GM23338 (cell line): ENCODE data around the gene UPF3B. TPM values are rescaled to one million over a fixed set of nuclear protein-coding genes. Genes with fewer than 3 reads are reported as not detected.

Experiments
- ATAC-seq: fragments of 200-7000 bp; cut with Tn5 transposase; 3 replicates; pipeline ENCODE4 v1.9.1; 2020
- DNase-seq: peaks from one replicate; pipeline ENCODE4 v3.0.0-alpha.2; 2015; ENCODE audit warnings: low spot score
- H2AFZ ChIP-seq: fragments of 200-600 bp; sonication (generic); 2 replicates; pipeline ENCODE4 v1.8.0; 2016; ENCODE audit warnings: antibody characterized with exemption, mild to moderate bottlenecking, moderate library complexity
- H3F3A ChIP-seq: fragments of 200-600 bp; sonication (generic); replicated peaks from 2 replicates; pipeline ENCODE4 v1.8.0; 2017; ENCODE audit warnings: antibody characterized with exemption, mixed run types, low read depth
- H3K27ac ChIP-seq: fragments of 200-600 bp; sonication (generic); 2 replicates; pipeline ENCODE4 v1.6.1; 2016; ENCODE audit warnings: low read depth
- H3K27me3 ChIP-seq: fragments of 200-600 bp; sonication (generic); 2 replicates; pipeline ENCODE4 v1.8.0; 2016; ENCODE audit warnings: mild to moderate bottlenecking, mixed run types, moderate library complexity; ENCODE audit not compliant: insufficient read depth
- H3K36me3 ChIP-seq: fragments of 200-600 bp; sonication (generic); 2 replicates; pipeline ENCODE4 v1.8.0; 2016; ENCODE audit warnings: mild to moderate bottlenecking; ENCODE audit not compliant: insufficient read depth
- H3K4me1 ChIP-seq: fragments of 200-600 bp; sonication (generic); 2 replicates; pipeline ENCODE4 v1.8.0; 2016; ENCODE audit warnings: mild to moderate bottlenecking, moderate library complexity; ENCODE audit not compliant: insufficient read depth
- H3K4me2 ChIP-seq: fragments of 200-600 bp; sonication (generic); 2 replicates; pipeline ENCODE4 v1.7.1; 2017; ENCODE audit warnings: mixed run types
- H3K4me3 ChIP-seq: fragments of 200-600 bp; sonication (generic); 2 replicates; pipeline ENCODE4 v1.6.1; 2016; ENCODE audit warnings: mixed run types
- H3K79me2 ChIP-seq: fragments of 200-600 bp; sonication (generic); replicated peaks from 2 replicates; pipeline ENCODE4 v1.8.0; 2017; ENCODE audit warnings: mild to moderate bottlenecking; ENCODE audit not compliant: insufficient read depth
- H3K9me2 ChIP-seq: fragments of 200-600 bp; sonication (generic); 2 replicates; pipeline ENCODE4 v1.8.0; 2017; ENCODE audit not compliant: insufficient read depth
- H4K20me1 ChIP-seq: fragments of 200-600 bp; sonication (generic); replicated peaks from 2 replicates; pipeline ENCODE4 v1.8.0; 2017; ENCODE audit warnings: mild to moderate bottlenecking; ENCODE audit not compliant: insufficient read depth
- H3K27ac Mint-ChIP-seq: 2 replicates; pipeline ENCODE4 v1.8.0; 2020; ENCODE audit warnings: inconsistent platforms, mild to moderate bottlenecking, moderate library complexity, mixed read lengths
- H3K27me3 Mint-ChIP-seq: 3 replicates; pipeline ENCODE4 v1.8.0; 2022; ENCODE audit warnings: low read depth, mild to moderate bottlenecking, moderate library complexity, mixed read lengths, inconsistent platforms; ENCODE audit not compliant: insufficient read depth, poor library complexity
- H3K36me3 Mint-ChIP-seq: 3 replicates; pipeline ENCODE4 v1.8.0; 2021; ENCODE audit warnings: low read depth, mild to moderate bottlenecking, inconsistent platforms, moderate library complexity, mixed read lengths
- H3K4me1 Mint-ChIP-seq: 3 replicates; pipeline ENCODE4 v1.8.0; 2020; ENCODE audit warnings: mild to moderate bottlenecking, inconsistent platforms, mixed read lengths
- H3K4me3 Mint-ChIP-seq: 3 replicates; pipeline ENCODE4 v1.8.0; 2021; ENCODE audit warnings: moderate library complexity, mild to moderate bottlenecking, inconsistent platforms, mixed read lengths
- H3K9me3 Mint-ChIP-seq: 3 replicates; pipeline ENCODE4 v1.8.0; 2020; ENCODE audit warnings: moderate library complexity, mild to moderate bottlenecking, inconsistent platforms, mixed read lengths
- CREB1 ChIP-seq: fragments of 250-450 bp; sonication (Bioruptor Pico); IDR thresholded peaks from 2 replicates; pipeline ENCODE4 v1.5.0; 2020; ENCODE audit warnings: low read depth, mild to moderate bottlenecking, moderate library complexity
- POLR2AphosphoS5 ChIP-seq: IDR thresholded peaks from 2 replicates; pipeline ENCODE4 v1.6.1; 2016; ENCODE audit warnings: antibody characterized with exemption, low read depth
- ZNF331 ChIP-seq: fragments of 250-450 bp; sonication (Bioruptor Pico); IDR thresholded peaks from 2 replicates; pipeline ENCODE4 v1.5.0; 2020; ENCODE audit warnings: low read depth, mild to moderate bottlenecking, moderate library complexity
- polyA plus RNA-seq: library from polyadenylated mRNA; unstranded; fragments of >200 nt; fragmentation: Nextera tagmentation; extraction: Ambion mirVana; gene quantifications from 2 replicates; pipeline ENCODE4 v1.2.1, GENCODE V29; 2016
- total RNA-seq: library from RNA; depleted of rRNA; stranded (reverse); fragments of >200 nt; shearing (Covaris generic); gene quantifications from 2 replicates; pipeline ENCODE4 v1.2.3, GENCODE V29; 2014
- TF ChIP-seq, protein P1 (sequence below): IDR thresholded peaks from one replicate; pipeline ENCODE4 v1.6.1; 2018; ENCODE audit warnings: antibody characterized with exemption; ENCODE audit not compliant: unreplicated experiment
- TF ChIP-seq, protein P2 (sequence below), 2 experiments: fragments of 200-600 bp in 1 of 2; sonication (generic) in 1 of 2; conservative IDR thresholded peaks; 2 replicates each; pipeline versions ENCODE4 v1.5.1 to v1.6.1; 2016 to 2017; ENCODE audit warnings: antibody characterized with exemption in 2 of 2, low read depth in 2 of 2, mild to moderate bottlenecking in 2 of 2, moderate library complexity in 1 of 2
- TF ChIP-seq, protein P3 (sequence below): IDR thresholded peaks from 2 replicates; pipeline ENCODE4 v1.6.1; 2016; ENCODE audit warnings: antibody characterized with exemption

Gene UPF3B
- total and polyA plus RNA-seq, 2 experiments from 2014 or later, result 9.4 to 62.0 TPM

DNA sequence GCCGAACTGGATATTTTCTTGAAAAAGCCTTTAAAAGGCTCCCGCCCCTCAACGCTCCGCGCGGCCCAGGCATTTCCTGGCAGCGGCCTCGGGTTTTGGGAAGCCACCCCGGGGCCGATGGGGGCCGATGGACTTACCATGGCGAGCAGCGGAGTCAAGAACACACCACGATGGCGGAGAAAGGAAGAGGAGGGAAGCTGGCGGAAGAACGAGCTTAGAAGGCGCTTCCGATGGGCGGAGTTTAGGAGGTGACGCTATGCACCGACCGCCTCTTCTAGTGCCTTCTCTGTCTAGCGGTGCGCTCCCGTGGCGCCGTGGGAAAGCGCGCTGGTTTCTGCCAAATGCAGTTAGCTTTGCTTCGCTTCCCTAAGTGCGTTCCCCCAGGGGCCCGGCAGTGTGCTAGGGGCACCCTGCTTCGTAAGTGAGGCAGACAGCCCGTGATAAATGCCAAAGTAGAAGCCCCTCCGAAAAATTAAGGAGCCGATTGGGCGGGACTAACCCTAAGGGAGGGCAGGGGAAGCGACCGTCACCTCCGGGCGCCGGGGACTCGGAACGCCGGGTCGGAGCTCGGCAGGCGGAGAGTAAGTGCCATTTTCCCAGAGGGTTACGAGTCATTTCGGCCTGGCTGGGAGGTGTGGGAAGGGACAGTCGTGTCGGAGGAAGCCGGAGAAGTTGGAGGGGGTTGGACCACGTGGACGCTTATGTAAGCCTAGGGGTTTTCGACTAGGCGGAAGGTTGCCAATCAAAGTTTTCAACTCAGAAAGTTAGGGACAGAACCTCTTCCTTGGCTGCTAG is 61.1 kb downstream of the UPF3B start, which contains the start of gene RPL39:
TSS of gene RPL39 (minus strand) at position 194 of the 795 bp plus-strand sequence. CDS start at position 140, 54 bp downstream.
- H4K20me1 ChIP-seq, result peaks cover 27% of the 10 kb centered on the region
- TF ChIP-seq, protein P1, sequence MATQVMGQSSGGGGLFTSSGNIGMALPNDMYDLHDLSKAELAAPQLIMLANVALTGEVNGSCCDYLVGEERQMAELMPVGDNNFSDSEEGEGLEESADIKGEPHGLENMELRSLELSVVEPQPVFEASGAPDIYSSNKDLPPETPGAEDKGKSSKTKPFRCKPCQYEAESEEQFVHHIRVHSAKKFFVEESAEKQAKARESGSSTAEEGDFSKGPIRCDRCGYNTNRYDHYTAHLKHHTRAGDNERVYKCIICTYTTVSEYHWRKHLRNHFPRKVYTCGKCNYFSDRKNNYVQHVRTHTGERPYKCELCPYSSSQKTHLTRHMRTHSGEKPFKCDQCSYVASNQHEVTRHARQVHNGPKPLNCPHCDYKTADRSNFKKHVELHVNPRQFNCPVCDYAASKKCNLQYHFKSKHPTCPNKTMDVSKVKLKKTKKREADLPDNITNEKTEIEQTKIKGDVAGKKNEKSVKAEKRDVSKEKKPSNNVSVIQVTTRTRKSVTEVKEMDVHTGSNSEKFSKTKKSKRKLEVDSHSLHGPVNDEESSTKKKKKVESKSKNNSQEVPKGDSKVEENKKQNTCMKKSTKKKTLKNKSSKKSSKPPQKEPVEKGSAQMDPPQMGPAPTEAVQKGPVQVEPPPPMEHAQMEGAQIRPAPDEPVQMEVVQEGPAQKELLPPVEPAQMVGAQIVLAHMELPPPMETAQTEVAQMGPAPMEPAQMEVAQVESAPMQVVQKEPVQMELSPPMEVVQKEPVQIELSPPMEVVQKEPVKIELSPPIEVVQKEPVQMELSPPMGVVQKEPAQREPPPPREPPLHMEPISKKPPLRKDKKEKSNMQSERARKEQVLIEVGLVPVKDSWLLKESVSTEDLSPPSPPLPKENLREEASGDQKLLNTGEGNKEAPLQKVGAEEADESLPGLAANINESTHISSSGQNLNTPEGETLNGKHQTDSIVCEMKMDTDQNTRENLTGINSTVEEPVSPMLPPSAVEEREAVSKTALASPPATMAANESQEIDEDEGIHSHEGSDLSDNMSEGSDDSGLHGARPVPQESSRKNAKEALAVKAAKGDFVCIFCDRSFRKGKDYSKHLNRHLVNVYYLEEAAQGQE, result no peak
- TF ChIP-seq, protein P2, sequence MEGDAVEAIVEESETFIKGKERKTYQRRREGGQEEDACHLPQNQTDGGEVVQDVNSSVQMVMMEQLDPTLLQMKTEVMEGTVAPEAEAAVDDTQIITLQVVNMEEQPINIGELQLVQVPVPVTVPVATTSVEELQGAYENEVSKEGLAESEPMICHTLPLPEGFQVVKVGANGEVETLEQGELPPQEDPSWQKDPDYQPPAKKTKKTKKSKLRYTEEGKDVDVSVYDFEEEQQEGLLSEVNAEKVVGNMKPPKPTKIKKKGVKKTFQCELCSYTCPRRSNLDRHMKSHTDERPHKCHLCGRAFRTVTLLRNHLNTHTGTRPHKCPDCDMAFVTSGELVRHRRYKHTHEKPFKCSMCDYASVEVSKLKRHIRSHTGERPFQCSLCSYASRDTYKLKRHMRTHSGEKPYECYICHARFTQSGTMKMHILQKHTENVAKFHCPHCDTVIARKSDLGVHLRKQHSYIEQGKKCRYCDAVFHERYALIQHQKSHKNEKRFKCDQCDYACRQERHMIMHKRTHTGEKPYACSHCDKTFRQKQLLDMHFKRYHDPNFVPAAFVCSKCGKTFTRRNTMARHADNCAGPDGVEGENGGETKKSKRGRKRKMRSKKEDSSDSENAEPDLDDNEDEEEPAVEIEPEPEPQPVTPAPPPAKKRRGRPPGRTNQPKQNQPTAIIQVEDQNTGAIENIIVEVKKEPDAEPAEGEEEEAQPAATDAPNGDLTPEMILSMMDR (conservative IDR thresholded peaks at IDR 0.05; ENCODE audit: low read depth in 2 of 2), result no peak
- peak; percentile 22; the same call in 1 of the 2 replicates for TF ChIP-seq CREB1 (CRISPR knock-in tag)
- TF ChIP-seq, protein P3, sequence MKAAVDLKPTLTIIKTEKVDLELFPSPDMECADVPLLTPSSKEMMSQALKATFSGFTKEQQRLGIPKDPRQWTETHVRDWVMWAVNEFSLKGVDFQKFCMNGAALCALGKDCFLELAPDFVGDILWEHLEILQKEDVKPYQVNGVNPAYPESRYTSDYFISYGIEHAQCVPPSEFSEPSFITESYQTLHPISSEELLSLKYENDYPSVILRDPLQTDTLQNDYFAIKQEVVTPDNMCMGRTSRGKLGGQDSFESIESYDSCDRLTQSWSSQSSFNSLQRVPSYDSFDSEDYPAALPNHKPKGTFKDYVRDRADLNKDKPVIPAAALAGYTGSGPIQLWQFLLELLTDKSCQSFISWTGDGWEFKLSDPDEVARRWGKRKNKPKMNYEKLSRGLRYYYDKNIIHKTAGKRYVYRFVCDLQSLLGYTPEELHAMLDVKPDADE, result 0 out of 2 replicates have a peak, but pooled peaks have one; percentile 49
- TF ChIP-seq POLR2AphosphoS5, result peak; percentile 93
- ATAC-seq (peak; percentile 89), DNase-seq (peak; percentile 85)
- peak within 1 kb of the TSS; percentile 94 for H3K27ac ChIP-seq
- no peaks in the 10 kb centered on the region for H3K9me2 ChIP-seq
- Mint-ChIP-seq H3K36me3 (peaks cover 47% of the 10 kb centered on the region), H3K9me3 (no peaks in the 10 kb centered on the region), H3K4me1 (peaks cover 9% of the 10 kb centered on the region; the same call in 2 of the 3 replicates), H3K27ac (peak within 1 kb of the TSS; percentile 98), H3K4me3 (peak within 1 kb of the TSS; percentile 93), H3K27me3 (no peaks in the 10 kb centered on the region)
- H3K4me3 ChIP-seq, result peak within 1 kb of the TSS; percentile 90
- peaks cover 48% of the 10 kb centered on the region for H3K79me2 ChIP-seq
- H3F3A ChIP-seq, result peaks cover 3% of the 10 kb centered on the region; the same call in 1 of the 2 replicates
- H3K4me2 ChIP-seq, result peak within 1 kb of the TSS; percentile 93
- peaks cover 11% of the 10 kb centered on the region; the same call in 1 of the 2 replicates for H3K36me3 ChIP-seq
- peak within 1 kb of the TSS; percentile 40; the same call in 1 of the 2 replicates for H2AFZ ChIP-seq
- H3K27me3 ChIP-seq, result no peaks in the 10 kb centered on the region
- H3K4me1 ChIP-seq, result peaks cover 17% of the 10 kb centered on the region

DNA sequence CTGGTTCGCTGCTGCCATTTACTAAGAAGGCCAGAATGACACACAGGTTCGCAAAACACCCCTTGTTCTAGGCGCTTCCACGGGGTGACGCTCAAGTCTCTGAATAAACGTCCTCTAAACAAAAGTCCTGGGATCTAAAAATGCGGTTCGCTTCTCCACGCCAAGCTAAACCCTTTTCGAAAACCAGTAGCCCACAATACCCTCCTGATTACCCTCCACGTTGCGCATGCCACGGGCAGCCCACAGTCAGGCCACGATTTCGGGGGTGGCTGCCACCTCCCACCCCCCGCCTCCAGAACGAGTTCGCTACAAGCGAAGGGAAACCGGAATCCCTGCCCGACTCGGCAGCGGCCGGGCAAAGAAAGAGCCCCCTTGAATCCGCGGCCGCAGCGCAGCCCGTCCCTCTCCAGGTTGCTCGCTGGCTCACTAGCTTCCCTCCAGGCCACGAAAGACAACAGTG is 61.8 kb downstream of the UPF3B start:
- DNase-seq (no peak), ATAC-seq (peak; percentile 20)
- Mint-ChIP-seq H3K4me1 (peaks cover 9% of the 10 kb centered on the region; the same call in 2 of the 3 replicates), H3K36me3 (peaks cover 53% of the 10 kb centered on the region), H3K9me3 (no peaks in the 10 kb centered on the region), H3K27ac (peak overlapping the region; percentile 98), H3K4me3 (peak overlapping the region; percentile 93), H3K27me3 (no peaks in the 10 kb centered on the region)
- no peak for TF ChIP-seq ZNF331
- TF ChIP-seq CREB1 (CRISPR knock-in tag), result no peak
- TF ChIP-seq, protein P1, result no peak
- Histone ChIP-seq H3K9me2 (no peaks in the 10 kb centered on the region), H3K4me1 (peaks cover 17% of the 10 kb centered on the region), H3F3A (peaks cover 3% of the 10 kb centered on the region; the same call in 1 of the 2 replicates), H3K27ac (peak overlapping the region; percentile 94), H3K36me3 (peaks cover 11% of the 10 kb centered on the region; the same call in 1 of the 2 replicates), H3K79me2 (peaks cover 53% of the 10 kb centered on the region), H4K20me1 (peaks cover 27% of the 10 kb centered on the region), H3K27me3 (no peaks in the 10 kb centered on the region), H2AFZ (no peak overlapping the region), H3K4me3 (peak overlapping the region; percentile 90), H3K4me2 (peak overlapping the region; percentile 93)
